ENCODE data around the gene SGCD. TPM values are rescaled to one million over a fixed set of nuclear protein-coding genes. Genes with fewer than 3 reads are reported as not detected.

SGCD gene
- total RNA-seq, 4 donors from 2014 or later: 0.37 to 3.7 (median 2.4) TPM

GRCh38 chr5:156402387-156402921, 75.5 kb downstream of the SGCD start:
- intact Hi-C loops (cut with DNase I; ENCODE audit: low total_unique reads) (no loop called here), in situ Hi-C loops (cut with MboI; ENCODE audit: low pct_ligation_motif_present in 1 of 4, low pct_unique_long_range_greater_than_20kb in 1 of 4, low sequenced_read_pairs in 3 of 4) (no loop called here)
- 64 to 77% methylated on average over 4 to 8 of the region's 8 CpGs for WGBS, 2 donors (ENCODE audit: low coverage in 1 of 2)
- H3K36me3 ChIP-seq: no peaks in the 10 kb centered on the region
- peak; percentile 33 for DNase-seq
- TF ChIP-seq EP300 (IDR thresholded peaks at IDR 0.05; ENCODE audit: low read depth): no peak
- TF ChIP-seq CTCF (IDR thresholded peaks at IDR 0.05): no peak
- no peak for TF ChIP-seq POLR2AphosphoS5 (IDR thresholded peaks at IDR 0.05)
- TF ChIP-seq POLR2A (IDR thresholded peaks at IDR 0.05): no peak
- H3K27ac ChIP-seq: no peak overlapping the region
- H3K4me1 ChIP-seq: peaks cover 0 to 4% (median 0%) of the 10 kb centered on the region in 4 donors
- H3K4me3 ChIP-seq: no peak overlapping the region
- no peaks in the 10 kb centered on the region for H3K9me3 ChIP-seq
- H3K27me3 ChIP-seq: no peaks in the 10 kb centered on the region

- intact Hi-C loops (cut with DNase I; ENCODE audit: low total_unique reads) (no loop called here), in situ Hi-C loops (cut with MboI; ENCODE audit: low pct_ligation_motif_present in 1 of 4, low pct_unique_long_range_greater_than_20kb in 1 of 4, low sequenced_read_pairs in 3 of 4) (no loop called here)
- H3K27ac ChIP-seq: no peak overlapping the region
- WGBS, 2 donors (ENCODE audit: low coverage in 1 of 2): 35 to 66% methylated on average over 3 of the region's 3 CpGs
- no peak overlapping the region for H3K4me3 ChIP-seq
- no peak for TF ChIP-seq POLR2AphosphoS5 (IDR thresholded peaks at IDR 0.05)
- no peak for TF ChIP-seq CTCF (IDR thresholded peaks at IDR 0.05)
- no peak for TF ChIP-seq EP300 (IDR thresholded peaks at IDR 0.05; ENCODE audit: low read depth)
- no peak for TF ChIP-seq POLR2A (IDR thresholded peaks at IDR 0.05)
- no peak for DNase-seq
- H3K9me3 ChIP-seq: no peaks in the 10 kb centered on the region
- H3K36me3 ChIP-seq: no peaks in the 10 kb centered on the region
- H3K27me3 ChIP-seq: no peaks in the 10 kb centered on the region
- peaks cover 0 to 7% (median 0%) of the 10 kb centered on the region in 4 donors for H3K4me1 ChIP-seq
These were observed 79.0 kb downstream of the SGCD start for GRCh38 chr5:156405988-156406387.

GRCh38 chr5:156407251-156407650, 80.3 kb downstream of the SGCD start:
- H3K27me3 ChIP-seq: no peaks in the 10 kb centered on the region
- H3K27ac ChIP-seq: no peak overlapping the region
- no peak for TF ChIP-seq EP300 (IDR thresholded peaks at IDR 0.05; ENCODE audit: low read depth)
- no peak for TF ChIP-seq POLR2A (IDR thresholded peaks at IDR 0.05)
- no peak for TF ChIP-seq POLR2AphosphoS5 (IDR thresholded peaks at IDR 0.05)
- TF ChIP-seq CTCF (IDR thresholded peaks at IDR 0.05): no peak
- intact Hi-C loops (cut with DNase I; ENCODE audit: low total_unique reads) (no loop called here), in situ Hi-C loops (cut with MboI; ENCODE audit: low pct_ligation_motif_present in 1 of 4, low pct_unique_long_range_greater_than_20kb in 1 of 4, low sequenced_read_pairs in 3 of 4) (no loop called here)
- no peaks in the 10 kb centered on the region for H3K36me3 ChIP-seq
- WGBS, 2 donors (ENCODE audit: low coverage in 1 of 2): 85 to 87% methylated on average over 2 to 3 of the region's 3 CpGs
- H3K4me1 ChIP-seq: peaks cover 0 to 10% (median 0%) of the 10 kb centered on the region in 4 donors
- no peak for DNase-seq
- H3K9me3 ChIP-seq: no peaks in the 10 kb centered on the region
- H3K4me3 ChIP-seq: no peak overlapping the region

- TF ChIP-seq EP300 (IDR thresholded peaks at IDR 0.05; ENCODE audit: low read depth) (no peak), CTCF (IDR thresholded peaks at IDR 0.05) (no peak), POLR2AphosphoS5 (IDR thresholded peaks at IDR 0.05) (no peak), POLR2A (IDR thresholded peaks at IDR 0.05) (no peak)
- Histone ChIP-seq H3K9me3 (no peaks in the 10 kb centered on the region), H3K36me3 (no peaks in the 10 kb centered on the region), H3K27ac (no peak overlapping the region), H3K4me1 (peaks cover 0 to 10% (median 0%) of the 10 kb centered on the region in 4 donors), H3K4me3 (no peak overlapping the region), H3K27me3 (no peaks in the 10 kb centered on the region)
- DNase-seq: no peak
- 72 to 80% methylated on average over 1 of the region's 1 CpG for WGBS, 2 donors (ENCODE audit: low coverage in 1 of 2)
- in situ Hi-C loops (cut with MboI; ENCODE audit: low pct_ligation_motif_present in 1 of 4, low pct_unique_long_range_greater_than_20kb in 1 of 4, low sequenced_read_pairs in 3 of 4): no loop called here
- intact Hi-C loops (cut with DNase I; ENCODE audit: low total_unique reads): no loop called here
These were observed 82.9 kb downstream of the SGCD start for GRCh38 chr5:156409834-156410233.

All from transverse colon (tissue), 4 donors.